Right atrium auricular region (tissue), 2 donors: ENCODE data around the gene SRRM3. TPM values are rescaled to one million over a fixed set of nuclear protein-coding genes. Genes with fewer than 3 reads are reported as not detected.

ENCODE experiments used
- DNase-seq: peaks from one replicate; pipeline ENCODE4 v3.0.0-alpha.2; 2019; ENCODE audit warnings: low spot score
- H3K27ac ChIP-seq, 2 donors: fragments of 200-600 bp; sonication (generic); 1 replicate in 1 of 2; 2 replicates in 1 of 2; pipeline ENCODE4 v1.5.1; 2016 to 2019
- H3K27me3 ChIP-seq, 2 donors: fragments of 200-600 bp; sonication (generic); one replicate each; pipeline versions ENCODE4 v1.5.1 to v1.6.0; 2017 to 2019
- H3K36me3 ChIP-seq: fragments of 200-600 bp; sonication (generic); one replicate; pipeline ENCODE4 v1.5.1; 2016
- H3K4me1 ChIP-seq, 2 donors: fragments of 200-600 bp; sonication (generic); one replicate each; pipeline versions ENCODE4 v1.5.1 to v1.6.0; 2017 to 2019
- H3K4me3 ChIP-seq, 2 donors: fragments of 200-600 bp; sonication (generic); 1 replicate in 1 of 2; 2 replicates in 1 of 2; pipeline ENCODE4 v1.5.1; 2017 to 2019; ENCODE audit warnings: mild to moderate bottlenecking in 1 of 2, moderate library complexity in 1 of 2
- H3K9me3 ChIP-seq, 2 donors: fragments of 200-600 bp; sonication (generic); one replicate each; pipeline ENCODE4 v1.5.1; 2019
- CTCF ChIP-seq, 2 donors: fragments of 200-600 bp; sonication (generic); IDR thresholded peaks; one replicate each; pipeline ENCODE4 v1.5.1; 2019; ENCODE audit warnings: antibody characterized with exemption in 2 of 2
- total RNA-seq, 2 donors: library from RNA; depleted of rRNA; stranded (reverse); fragments of >200 nt; gene quantifications; one replicate each; pipeline ENCODE4 v1.1.0, GENCODE V29; 2016

Gene SRRM3
- total RNA-seq, 2 donors from 2014 or later, result 17.5 to 27.1 TPM

- no peaks in the 10 kb centered on the region for H3K27me3 ChIP-seq
Observed at GRCh38 chr7:76281706-76282343, 80.1 kb downstream of the SRRM3 start.

GRCh38 chr7:76282344-76283253, 80.9 kb downstream of the SRRM3 start:
- Histone ChIP-seq H3K27me3 (no peaks in the 10 kb centered on the region), H3K9me3 (no peaks in the 10 kb centered on the region), H3K4me3 (peak overlapping the region; percentile 53 to 62), H3K27ac (peak overlapping the region; percentile 53 to 69), H3K4me1 (peaks cover 0 to 18% of the 10 kb centered on the region in 2 donors), H3K36me3 (no peaks in the 10 kb centered on the region)
- no peak for TF ChIP-seq CTCF (IDR thresholded peaks at IDR 0.05)
- no peak for DNase-seq

More at GRCh38 chr7:76281706-76282343, 80.1 kb downstream of the SRRM3 start:
- DNase-seq, result no peak
- Histone ChIP-seq H3K4me1 (peaks cover 0 to 18% of the 10 kb centered on the region in 2 donors), H3K27ac (peak overlapping the region; percentile 53 to 69), H3K4me3 (peak overlapping the region; percentile 53 to 62), H3K36me3 (no peaks in the 10 kb centered on the region), H3K9me3 (no peaks in the 10 kb centered on the region)
- no peak for TF ChIP-seq CTCF (IDR thresholded peaks at IDR 0.05)

- no peak for DNase-seq
- H3K27ac ChIP-seq, result peak overlapping the region in 1 of 2 donors; percentile 69
- no peak for TF ChIP-seq CTCF (IDR thresholded peaks at IDR 0.05)
- no peaks in the 10 kb centered on the region for H3K9me3 ChIP-seq
- H3K4me3 ChIP-seq, result peak overlapping the region; percentile 53 to 62
- H3K36me3 ChIP-seq, result no peaks in the 10 kb centered on the region
- no peaks in the 10 kb centered on the region for H3K27me3 ChIP-seq
- peaks cover 0 to 18% of the 10 kb centered on the region in 2 donors for H3K4me1 ChIP-seq
Observed at GRCh38 chr7:76283254-76284159, 81.8 kb downstream of the SRRM3 start.

- Histone ChIP-seq H3K4me3 (no peak overlapping the region), H3K27me3 (no peaks in the 10 kb centered on the region), H3K36me3 (no peaks in the 10 kb centered on the region), H3K9me3 (no peaks in the 10 kb centered on the region), H3K27ac (no peak overlapping the region), H3K4me1 (peaks cover 0 to 18% of the 10 kb centered on the region in 2 donors)
- DNase-seq, result no peak
- TF ChIP-seq CTCF (IDR thresholded peaks at IDR 0.05), result no peak
Observed at GRCh38 chr7:76285604-76286374, 84.1 kb downstream of the SRRM3 start.
